Right renal pelvis (tissue), 4 donors: ENCODE data around the gene ADCY2. TPM values are rescaled to one million over a fixed set of nuclear protein-coding genes. Genes with fewer than 3 reads are reported as not detected.

Experiments used
- DNase-seq, 4 donors: peaks; one replicate each; pipeline ENCODE4 v3.0.0-alpha.2; 2013; ENCODE audit warnings: low read depth in 4 of 4, low spot score in 3 of 4, missing footprints in 1 of 4
- polyA plus RNA-seq, 4 donors: library from polyadenylated mRNA; unstranded; fragments of 120-200 nt; gene quantifications; one replicate each; pipeline ENCODE4 v1.2.1, GENCODE V29; 2013; ENCODE audit not compliant: insufficient read length in 4 of 4

The ADCY2 gene
- polyA plus RNA-seq, result 1 to 10 TPM; 4.3 to 6.7 (median 5.7) TPM

DNA sequence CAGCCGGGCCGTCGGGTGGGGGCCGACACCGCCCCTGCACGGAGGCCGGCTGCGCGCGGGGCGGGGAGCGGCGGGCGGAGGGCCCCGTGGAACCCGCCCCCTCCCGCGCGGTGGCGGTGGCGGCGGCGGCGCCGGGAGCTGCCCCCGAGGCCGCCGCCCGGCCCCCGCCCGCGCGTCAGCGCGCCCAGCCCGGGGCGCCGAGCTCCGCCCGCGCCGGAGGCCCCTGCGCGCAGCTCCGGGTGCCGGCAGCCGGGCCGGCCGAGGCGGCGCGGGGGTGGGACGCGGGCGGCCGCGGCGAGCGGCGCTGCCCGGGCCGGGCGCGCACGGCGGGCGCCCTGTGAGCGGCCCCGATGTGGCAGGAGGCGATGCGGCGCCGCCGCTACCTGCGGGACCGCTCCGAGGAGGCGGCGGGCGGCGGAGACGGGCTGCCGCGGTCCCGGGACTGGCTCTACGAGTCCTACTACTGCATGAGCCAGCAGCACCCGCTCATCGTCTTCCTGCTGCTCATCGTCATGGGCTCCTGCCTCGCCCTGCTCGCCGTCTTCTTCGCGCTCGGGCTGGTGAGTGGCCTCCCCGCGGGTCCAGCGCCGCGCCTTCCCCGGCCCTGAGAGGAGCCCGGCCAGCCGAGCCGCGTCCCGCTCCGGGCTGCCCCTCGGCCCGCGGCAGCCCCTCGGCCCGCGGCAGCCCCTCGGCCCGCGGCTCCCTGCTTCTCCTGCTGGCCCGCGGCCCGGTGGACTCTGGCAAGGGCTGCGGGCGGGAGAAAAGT lies at the start of gene ADCY2:
ADCY2 (plus strand) TSS at position 192 of the 766 bp plus-strand sequence; CDS start at position 351, 159 bp downstream.
- no peak for DNase-seq

DNA sequence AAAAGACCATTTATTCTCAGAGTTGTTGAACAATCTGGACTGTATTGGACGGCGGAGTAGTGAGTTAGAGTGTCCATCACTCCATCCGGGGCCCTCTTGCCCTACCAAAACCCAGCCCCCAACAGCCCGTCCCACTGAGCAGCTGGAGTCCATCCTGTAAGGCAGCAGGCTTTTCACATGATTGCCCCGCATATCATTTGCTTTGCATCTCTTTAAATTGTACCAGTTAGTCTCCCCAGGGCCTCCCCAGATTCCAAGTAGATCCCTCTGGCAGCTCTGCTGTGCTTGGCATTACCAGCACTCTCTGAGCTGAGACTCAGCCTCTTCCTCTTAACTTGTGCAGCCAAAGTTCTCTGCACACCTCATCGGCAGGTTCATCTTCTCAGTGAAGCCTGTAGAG lies 48.6 kb upstream of the ADCY2 start:
- no peak for DNase-seq

DNA sequence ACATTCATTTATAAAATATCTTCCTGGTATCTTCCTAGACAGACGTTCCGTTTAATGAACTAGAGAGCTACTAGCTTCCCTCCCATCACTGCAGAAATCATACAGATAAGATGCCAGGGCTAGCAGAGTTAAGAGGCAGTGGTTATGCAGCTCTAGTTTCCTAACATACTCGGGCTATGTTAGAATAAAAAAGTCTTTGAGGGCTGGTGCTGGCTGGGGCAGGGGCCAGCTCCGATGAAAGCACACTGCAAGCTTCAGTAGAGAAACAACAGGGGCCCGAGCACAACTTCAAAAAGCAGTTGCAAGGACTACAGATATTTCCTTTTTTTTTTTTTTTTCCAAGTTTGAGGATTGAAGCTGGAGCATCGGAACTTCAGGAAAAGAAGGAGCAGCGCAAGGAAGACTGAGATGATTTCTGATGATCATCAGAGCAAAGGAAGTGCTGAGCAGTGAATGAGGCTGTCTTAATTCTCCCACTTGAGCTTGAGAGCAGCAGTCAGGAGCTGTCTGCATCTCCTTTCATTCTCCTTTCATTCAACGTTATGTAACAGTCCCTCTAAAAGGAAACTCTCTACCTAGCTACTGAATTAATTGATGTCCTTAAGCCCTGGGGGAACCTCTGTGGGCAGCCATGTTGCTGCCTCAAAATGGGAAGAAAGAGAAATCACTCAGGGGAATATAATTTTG lies 47.6 kb upstream of the ADCY2 start:
- no peak for DNase-seq

DNA sequence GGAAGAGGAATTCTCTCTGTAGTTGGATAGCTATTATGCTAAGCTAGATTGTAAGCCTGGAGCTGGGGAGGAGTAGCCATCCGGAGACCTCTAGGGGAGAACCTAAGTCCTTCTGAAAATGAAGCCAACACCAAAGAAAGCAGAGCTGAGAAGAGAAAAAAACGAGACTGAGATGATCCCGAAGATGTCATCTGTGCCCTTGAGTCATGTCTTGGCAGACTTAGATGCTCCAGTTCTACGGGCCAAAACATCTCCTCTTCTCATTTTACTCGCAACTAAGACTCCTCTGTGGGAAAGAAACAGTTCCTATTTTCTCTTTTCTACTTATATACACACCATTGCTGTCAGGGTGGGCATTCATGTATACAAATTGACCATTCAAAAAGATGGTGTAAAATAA lies 34.3 kb upstream of the ADCY2 start:
- DNase-seq, result no peak

DNA sequence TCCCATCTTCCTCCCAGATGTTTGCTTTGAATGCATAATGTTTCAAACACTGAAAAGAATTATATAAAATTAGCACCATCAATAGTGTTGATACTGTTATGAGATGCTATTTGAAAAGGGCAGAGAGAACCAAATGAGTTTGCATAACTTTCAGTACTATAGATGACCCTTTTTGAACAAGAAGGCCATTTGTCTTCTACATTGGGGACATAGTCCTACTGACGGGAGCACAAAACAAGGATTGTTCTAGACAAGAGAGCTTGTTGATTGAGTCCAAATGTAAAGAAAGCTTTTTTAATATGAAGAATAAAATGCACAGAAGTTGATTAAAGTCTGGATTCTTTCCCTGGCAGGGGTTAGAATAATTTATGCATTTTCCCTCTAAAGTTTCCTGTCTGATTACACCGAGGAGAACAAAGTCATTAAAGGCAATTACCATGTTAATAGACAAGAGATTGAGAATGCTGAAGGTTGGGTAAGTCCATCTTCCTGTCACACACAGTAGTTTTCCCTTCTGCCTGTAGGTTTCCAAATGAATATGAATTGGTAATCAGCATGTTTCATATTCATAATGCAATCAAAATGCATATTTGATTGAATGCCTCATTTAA lies 32.8 kb upstream of the ADCY2 start:
- DNase-seq, result no peak

DNA sequence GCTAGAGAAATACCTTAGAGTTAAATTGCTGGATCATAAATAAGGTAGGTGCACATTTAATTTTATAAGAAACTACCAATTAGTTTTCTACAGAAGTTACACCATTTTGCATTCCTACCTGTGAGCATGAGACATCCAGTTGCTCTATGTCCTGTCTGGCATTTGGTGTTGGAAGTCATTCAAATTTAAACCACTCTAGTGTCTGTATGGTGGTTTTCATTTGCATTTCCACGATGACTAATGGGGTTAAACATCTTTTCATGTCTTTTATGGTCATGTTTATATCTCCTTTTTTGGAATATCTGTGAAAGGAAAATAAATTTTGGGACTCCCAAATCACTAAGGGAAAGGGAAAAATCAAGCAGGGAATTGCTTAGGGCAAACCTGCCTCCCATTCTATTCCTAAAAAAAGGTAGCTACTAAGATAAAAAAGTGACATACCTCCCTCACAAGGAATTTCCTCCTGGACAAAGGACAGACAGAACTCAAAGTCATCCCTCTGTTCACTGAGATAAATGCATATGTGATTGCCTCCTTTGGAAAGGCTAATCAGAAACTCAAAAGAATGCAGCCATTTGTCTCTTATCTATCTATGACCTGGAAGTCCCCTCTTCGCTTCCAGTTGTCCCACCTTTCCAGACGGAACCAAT lies 31.6 kb upstream of the ADCY2 start:
- no peak for DNase-seq

DNA sequence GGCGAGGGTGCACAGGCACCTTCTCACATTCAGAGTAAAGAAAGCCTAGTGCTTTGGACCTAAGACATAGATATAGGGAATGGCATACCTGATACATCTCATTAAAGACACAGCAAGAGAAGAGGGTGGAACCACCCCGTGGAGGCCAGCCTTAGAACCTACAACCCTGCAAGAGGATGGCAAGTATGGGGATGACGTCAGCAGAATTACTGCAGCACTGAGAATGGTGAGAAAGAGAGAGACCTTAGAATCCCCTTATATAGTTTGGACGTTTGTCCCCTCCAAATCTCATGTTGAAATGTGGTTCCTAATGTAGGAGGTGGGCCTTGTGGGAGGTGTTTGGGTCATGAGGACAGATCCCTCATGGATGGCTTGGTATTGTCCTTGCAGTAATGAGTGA lies 28.2 kb upstream of the ADCY2 start:
- DNase-seq, result no peak

DNA sequence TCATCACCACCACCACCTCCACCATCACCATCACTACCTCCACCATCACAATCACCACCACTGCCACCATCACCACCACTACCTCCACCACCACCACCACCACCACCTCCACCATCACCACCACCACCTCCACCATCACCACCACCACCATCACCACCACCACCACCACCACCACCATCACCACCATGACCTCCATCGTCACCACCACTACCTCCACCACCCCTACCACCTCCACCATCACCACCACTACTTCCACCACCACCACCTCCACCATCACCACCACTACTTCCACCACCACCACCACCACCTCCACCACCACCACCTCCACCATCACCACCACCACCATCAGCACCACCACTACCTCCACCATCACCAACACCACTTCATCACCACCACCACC lies 23.5 kb upstream of the ADCY2 start:
- DNase-seq, result no peak

DNA sequence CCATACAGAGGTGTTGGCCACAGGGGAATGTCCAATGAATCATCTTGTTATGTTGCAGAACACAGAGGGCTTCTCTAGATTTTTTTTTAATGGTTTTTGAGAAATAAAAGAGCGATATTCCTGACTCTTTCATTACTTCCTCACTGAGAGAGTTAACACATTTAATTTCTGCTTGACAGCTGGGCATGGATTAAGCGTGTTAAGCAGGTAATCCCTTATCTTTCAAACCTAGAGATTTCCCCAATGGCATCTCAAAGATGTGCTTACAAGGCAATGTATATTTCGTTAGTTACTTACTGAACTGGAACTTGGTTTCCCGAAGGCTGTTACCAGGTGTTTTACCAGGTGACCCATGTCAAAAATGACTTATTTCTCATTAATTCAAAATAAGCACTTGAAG lies 21.8 kb upstream of the ADCY2 start:
- DNase-seq, result no peak

DNA sequence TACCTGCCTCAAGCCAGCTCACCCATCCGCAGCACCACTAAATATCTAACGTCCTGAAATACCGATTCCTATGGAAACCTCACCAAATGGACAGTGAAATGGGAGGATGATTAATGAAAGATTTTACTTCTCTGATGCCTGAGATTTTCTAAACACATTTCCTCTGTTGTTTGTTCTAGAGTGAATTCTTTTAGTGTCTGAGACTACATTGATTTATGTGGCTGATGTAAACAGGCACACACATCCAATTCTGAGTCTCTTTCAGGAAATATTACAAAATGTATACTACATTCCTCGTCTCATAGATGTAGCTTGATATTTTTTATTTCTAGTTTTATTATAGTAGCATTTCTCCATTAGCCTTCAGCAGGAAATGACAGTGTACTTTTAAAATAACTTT lies 20.5 kb upstream of the ADCY2 start:
- DNase-seq, result no peak

DNA sequence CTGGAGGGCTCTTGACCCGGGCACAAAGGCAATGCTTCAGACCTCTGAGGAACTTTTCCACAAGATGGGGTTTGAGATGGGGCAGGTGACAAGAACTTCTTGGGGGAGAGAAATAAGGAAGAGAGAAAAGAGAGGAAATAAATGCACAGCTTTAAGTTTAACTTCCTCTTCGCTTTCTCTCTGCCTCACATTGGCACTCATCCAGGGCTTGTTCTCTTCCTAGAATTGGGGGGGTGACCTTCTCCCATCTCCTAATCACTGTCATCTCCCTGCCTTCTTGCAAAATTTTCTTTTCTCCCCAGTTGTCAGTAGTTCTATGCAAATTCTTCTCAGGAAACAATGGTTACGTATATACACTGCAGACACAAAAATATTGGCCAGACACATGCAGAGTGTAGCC lies 19.1 kb upstream of the ADCY2 start:
- DNase-seq, result no peak

DNA sequence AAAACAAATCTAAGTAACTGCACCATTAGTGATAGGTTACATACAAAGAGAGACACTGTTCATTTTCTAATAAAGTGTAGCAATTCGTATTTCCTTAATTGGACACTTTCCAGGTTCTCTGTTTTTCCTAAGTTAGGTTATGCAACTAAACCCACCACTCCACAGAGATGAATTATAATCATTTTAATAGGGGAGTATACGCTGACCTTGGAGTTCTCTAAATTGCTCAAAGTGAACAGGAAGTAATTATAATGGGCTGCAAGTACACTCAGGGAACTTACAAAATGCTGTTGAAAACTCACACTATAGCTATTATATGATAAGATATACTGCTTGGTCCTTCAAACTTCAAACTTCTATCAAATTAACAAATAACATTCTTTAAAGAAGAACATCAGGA lies 18.2 kb upstream of the ADCY2 start:
- DNase-seq, result no peak

DNA sequence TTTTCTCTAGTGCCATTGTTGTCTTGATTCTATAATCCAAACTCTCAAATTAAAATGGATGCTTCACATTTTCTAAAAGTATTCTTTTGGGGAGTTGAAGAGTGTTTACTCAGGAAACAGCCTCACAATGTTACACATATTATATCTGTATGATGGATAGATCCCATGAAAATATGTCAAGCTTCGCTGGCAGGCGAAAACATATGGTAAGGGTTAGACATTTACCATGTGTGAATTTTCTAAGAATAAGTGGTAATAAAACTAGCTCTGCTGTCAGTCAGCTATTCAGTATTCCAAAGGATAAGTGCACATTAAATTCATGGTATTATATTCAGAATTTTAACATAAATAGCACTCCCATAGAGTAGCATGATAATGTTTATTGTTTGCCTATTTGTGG lies 13.3 kb upstream of the ADCY2 start:
- DNase-seq, result no peak

DNA sequence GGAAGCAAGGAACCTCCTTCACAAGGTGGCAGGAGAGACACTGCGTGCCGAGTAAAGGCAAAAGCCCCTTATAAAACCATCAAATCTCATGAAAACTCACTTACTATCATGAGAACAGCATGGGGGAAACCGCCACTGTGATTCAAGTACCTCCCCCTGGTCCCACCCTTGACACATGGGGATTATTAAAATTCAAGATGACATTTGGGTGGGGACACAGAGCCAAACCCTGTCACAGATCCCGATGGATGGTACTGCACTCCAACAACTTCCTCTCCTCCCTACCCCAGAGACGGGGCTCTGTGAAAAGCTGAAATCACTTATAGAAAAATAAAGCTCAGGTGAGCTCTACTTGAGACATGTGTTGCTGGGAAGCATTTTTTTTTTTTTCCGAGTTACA lies 10.3 kb upstream of the ADCY2 start:
- DNase-seq, result no peak

DNA sequence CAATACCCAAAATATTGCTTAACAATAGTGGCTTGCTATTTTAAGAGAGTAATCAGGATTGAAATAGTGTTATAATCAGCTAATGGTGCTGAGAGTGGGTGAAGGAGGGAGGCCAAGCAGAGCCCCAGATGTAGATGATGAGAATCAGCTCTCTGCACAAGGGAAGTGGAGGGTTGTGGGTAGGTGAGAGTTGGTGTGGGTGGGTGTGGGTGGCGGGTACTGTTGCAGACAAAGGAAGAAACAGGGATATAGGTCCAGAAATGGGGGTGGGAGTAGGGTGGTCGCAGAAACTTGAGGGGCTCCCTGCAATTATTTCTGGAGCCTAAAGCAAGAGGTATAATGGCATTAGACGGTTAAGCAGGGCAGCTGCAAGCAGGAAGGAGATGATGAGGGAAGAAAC lies 7.4 kb upstream of the ADCY2 start:
- DNase-seq, result no peak

DNA sequence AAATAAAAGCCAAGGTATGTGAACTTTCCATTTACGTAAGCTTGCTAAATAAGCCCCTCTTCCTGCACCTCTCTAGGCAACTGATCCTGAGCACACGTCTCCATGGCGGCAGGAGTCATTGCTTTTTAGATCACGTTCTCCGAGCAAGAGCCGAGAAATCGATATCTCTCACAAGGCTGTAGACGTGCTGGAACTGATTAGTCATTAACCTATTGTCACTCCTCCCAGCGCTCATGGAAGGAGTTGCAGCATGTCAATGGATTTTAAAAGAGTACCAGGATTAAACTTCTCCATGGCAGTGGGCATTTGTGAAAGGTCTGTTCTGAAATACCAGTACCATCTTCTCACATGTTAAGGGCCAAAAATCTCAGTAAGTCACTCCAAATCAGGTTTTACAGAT lies 4.7 kb upstream of the ADCY2 start:
- DNase-seq, result no peak

DNA sequence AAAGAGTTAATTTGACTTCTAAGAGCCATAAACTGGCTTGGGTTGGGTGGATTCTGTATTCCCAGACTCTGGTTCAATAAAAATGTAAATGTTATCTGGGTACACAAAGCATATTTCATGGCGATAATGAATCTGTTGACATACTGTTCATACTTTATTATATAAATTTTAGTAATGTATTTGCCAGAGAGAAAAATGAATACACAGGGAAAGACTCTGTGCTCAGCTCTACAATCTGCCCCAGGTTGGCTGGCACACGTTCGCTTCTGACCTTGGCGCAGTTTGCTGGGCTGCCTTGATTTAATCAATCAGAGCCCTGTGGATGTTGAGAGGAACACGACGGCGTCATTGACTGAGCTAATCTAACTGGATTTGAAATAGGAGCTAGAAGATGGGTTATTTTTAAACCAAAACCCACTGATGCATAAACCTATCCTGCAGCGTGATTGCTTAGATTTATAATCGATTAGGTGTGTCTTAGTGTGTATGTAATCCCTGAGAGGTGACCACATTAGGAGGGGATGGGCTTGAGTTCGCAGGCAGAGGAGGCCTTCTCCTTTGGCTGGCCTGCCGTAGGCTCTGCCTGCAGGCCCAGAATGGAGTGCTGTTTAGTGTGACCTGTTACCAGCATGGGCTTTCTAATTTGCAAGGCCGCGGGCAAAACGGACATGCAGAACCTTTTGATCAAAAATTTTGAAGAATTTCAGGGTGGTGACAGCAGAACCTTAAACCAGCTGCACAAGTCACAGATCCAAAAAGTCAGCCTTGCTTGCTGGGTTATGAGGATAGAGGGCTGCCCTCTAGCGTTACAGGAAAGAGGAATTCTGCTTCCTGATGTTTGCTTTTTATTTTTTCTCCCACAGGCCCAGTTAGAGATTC lies 3.9 kb upstream of the ADCY2 start:
- peak in 1 of 4 donors; percentile 25 for DNase-seq

DNA sequence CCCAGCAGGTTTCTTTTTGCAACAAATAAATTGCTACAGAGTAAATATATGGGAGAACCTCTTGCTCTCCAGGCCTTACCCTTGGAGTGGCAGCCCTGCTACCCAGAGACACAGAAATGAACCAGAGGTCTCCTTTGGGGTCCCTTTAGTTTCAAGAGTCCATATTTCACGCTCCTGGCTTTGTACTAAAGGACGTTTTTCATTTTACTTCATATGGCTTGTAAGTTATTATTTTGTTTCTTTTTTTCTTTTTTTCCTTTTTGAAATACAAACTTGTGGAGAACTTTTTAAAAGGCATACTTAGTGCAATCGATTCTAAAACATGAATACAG lies 3.3 kb upstream of the ADCY2 start:
- no peak for DNase-seq

DNA sequence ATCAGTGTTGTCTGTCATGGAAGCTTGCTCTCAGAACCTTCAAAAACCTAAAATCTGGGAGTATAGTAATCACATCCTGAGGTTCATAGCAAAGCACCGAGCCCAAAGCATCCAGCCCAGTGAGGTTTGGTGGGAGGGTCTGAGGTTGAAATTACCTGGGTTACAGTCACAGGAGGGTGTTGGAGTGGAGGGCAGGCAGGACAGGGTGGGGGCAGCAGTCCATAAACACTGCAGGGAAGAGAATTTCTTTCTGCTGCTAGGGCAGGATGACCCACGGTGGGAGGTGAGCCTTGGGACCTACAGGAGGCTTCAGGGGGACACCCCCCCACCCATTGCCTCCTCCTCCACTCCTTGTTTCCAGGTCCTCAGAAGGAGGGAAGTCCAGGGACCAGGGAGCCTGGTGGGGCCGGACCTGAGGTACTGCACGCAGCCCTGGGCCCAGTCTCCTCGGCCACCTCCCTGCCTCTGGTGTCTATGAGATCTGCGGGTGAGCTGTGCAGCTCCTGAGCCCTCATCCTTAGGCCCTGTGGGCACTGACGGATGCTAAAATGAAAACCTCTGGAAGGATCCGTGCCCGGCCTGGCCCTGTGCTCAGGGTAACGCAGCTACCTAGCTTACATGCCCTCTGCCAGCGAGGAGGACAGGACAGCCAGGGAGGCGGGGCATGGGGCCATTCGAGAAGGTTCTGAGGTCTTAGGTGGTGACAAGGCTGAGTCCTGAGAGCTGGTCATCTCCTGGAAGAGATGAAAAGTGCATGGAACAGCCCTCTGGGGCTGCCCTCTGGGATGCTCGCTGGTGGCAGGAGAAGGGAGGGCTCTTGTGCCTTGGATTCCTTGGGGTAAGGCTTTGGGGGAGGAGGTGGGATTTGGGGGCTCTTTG lies 1.8 kb upstream of the ADCY2 start:
- DNase-seq, result no peak
